Measurements from ENCODE around the gene CERS2. TPM values are rescaled to one million over a fixed set of nuclear protein-coding genes. Genes with fewer than 3 reads are reported as not detected.
A peak's percentile ranks its signal among the peaks of the same experiment; 100 is the strongest.

Gene CERS2
- total RNA-seq, 1 donor from 2014 or later = 156 TPM

- DNase-seq (ENCODE audit: low read depth, low spot score) = no peak
- H3K36me3 Mint-ChIP-seq (ENCODE audit: low read depth) = no peaks in the 10 kb centered on the region
- TF ChIP-seq, protein P1, sequence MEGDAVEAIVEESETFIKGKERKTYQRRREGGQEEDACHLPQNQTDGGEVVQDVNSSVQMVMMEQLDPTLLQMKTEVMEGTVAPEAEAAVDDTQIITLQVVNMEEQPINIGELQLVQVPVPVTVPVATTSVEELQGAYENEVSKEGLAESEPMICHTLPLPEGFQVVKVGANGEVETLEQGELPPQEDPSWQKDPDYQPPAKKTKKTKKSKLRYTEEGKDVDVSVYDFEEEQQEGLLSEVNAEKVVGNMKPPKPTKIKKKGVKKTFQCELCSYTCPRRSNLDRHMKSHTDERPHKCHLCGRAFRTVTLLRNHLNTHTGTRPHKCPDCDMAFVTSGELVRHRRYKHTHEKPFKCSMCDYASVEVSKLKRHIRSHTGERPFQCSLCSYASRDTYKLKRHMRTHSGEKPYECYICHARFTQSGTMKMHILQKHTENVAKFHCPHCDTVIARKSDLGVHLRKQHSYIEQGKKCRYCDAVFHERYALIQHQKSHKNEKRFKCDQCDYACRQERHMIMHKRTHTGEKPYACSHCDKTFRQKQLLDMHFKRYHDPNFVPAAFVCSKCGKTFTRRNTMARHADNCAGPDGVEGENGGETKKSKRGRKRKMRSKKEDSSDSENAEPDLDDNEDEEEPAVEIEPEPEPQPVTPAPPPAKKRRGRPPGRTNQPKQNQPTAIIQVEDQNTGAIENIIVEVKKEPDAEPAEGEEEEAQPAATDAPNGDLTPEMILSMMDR (conservative IDR thresholded peaks at IDR 0.05) = no peak
- no peaks in the 10 kb centered on the region for H3K9me3 Mint-ChIP-seq
- no peak overlapping the region for H3K27ac Mint-ChIP-seq (ENCODE audit: unreplicated experiment)
- peaks cover 14% of the 10 kb centered on the region for H3K4me1 Mint-ChIP-seq
- no peak overlapping the region for H3K4me3 Mint-ChIP-seq
- no peaks in the 10 kb centered on the region for H3K27me3 Mint-ChIP-seq (ENCODE audit: low read depth)
Measured at GRCh38 chr1:150997126-150997872, 22.7 kb upstream of the CERS2 start.

DNA sequence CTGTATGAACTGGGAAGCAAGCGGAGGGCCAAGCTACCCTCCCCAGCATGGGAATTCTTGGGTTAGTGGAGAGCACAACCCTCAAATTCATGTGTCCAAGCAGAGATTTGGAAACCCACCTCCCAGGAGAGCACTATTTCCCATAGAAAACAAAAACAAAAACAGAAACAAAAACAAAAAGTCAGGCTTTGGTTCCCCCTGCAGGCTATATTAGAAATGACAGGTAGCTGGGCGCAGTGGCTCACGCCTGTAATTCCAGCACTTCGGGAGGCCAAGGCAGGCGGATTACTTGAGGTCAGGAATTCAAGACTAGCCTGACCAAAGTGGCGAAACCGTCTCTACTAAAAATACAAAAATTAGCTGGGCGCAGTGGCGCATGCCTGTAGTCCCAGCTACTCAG, 21.3 kb upstream of the CERS2 start:
- no peaks in the 10 kb centered on the region for H3K27me3 Mint-ChIP-seq (ENCODE audit: low read depth)
- no peaks in the 10 kb centered on the region for H3K36me3 Mint-ChIP-seq (ENCODE audit: low read depth)
- peak; percentile 49 for DNase-seq (ENCODE audit: low read depth, low spot score)
- H3K4me3 Mint-ChIP-seq = no peak overlapping the region
- H3K4me1 Mint-ChIP-seq = peaks cover 14% of the 10 kb centered on the region
- TF ChIP-seq, protein P1 (conservative IDR thresholded peaks at IDR 0.05) = peak; percentile 86
- no peaks in the 10 kb centered on the region for H3K9me3 Mint-ChIP-seq
- no peak overlapping the region for H3K27ac Mint-ChIP-seq (ENCODE audit: unreplicated experiment)

DNA sequence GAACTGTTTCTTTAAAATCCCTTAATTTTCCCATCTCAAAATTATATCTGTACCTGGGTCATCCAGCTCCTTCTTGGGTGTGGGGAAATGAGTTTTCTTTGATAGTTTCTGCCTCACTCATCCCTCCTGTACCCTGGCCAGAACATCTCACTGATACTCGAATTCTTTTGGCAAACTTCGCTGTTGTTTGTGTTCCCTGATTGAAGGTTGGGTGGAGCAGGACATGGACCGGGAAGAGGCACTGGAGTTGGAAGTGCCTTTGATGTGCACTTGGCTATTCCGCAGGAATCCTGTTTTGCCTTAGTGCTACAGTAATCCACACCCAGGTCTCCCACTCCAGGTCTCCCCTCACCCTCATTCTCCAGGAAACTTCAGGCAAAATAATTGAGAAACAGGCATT, 20.8 kb upstream of the CERS2 start:
- Mint-ChIP-seq H3K9me3 (no peaks in the 10 kb centered on the region), H3K4me1 (peaks cover 14% of the 10 kb centered on the region), H3K27ac (ENCODE audit: unreplicated experiment) (no peak overlapping the region), H3K36me3 (ENCODE audit: low read depth) (no peaks in the 10 kb centered on the region), H3K27me3 (ENCODE audit: low read depth) (no peaks in the 10 kb centered on the region), H3K4me3 (no peak overlapping the region)
- DNase-seq (ENCODE audit: low read depth, low spot score) = no peak
- TF ChIP-seq, protein P1 (conservative IDR thresholded peaks at IDR 0.05) = no peak

GRCh38 chr1:150994248-150994647, 19.6 kb upstream of the CERS2 start:
- no peak for DNase-seq (ENCODE audit: low read depth, low spot score)
- no peaks in the 10 kb centered on the region for H3K27me3 Mint-ChIP-seq (ENCODE audit: low read depth)
- no peak overlapping the region for H3K4me3 Mint-ChIP-seq
- no peaks in the 10 kb centered on the region for H3K36me3 Mint-ChIP-seq (ENCODE audit: low read depth)
- no peaks in the 10 kb centered on the region for H3K9me3 Mint-ChIP-seq
- TF ChIP-seq, protein P1 (conservative IDR thresholded peaks at IDR 0.05) = no peak
- H3K27ac Mint-ChIP-seq (ENCODE audit: unreplicated experiment) = no peak overlapping the region
- peaks cover 14% of the 10 kb centered on the region for H3K4me1 Mint-ChIP-seq

- no peak overlapping the region for H3K4me3 Mint-ChIP-seq
- H3K27ac Mint-ChIP-seq (ENCODE audit: unreplicated experiment) = no peak overlapping the region
- H3K27me3 Mint-ChIP-seq (ENCODE audit: low read depth) = no peaks in the 10 kb centered on the region
- H3K4me1 Mint-ChIP-seq = peaks cover 10% of the 10 kb centered on the region
- no peaks in the 10 kb centered on the region for H3K9me3 Mint-ChIP-seq
- no peaks in the 10 kb centered on the region for H3K36me3 Mint-ChIP-seq (ENCODE audit: low read depth)
- TF ChIP-seq, protein P1 (conservative IDR thresholded peaks at IDR 0.05) = no peak
- no peak for DNase-seq (ENCODE audit: low read depth, low spot score)
Measured at GRCh38 chr1:150992626-150993025, 18.0 kb upstream of the CERS2 start.

All from neural crest cell (in vitro differentiated cells).